Stimulated activated naive CD8-positive, alpha-beta T cell treated with anti-CD3 and anti-CD28 coated beads, Interleukin-15, amount 100 ng/mL, for 72 hours (primary cell): ENCODE data around the gene CENPH.
"Not testable (repeated sequence)": the region's sequence is repeated elsewhere in the genome, so short reads cannot be mapped to it uniquely, and the experiment has no call there.

ENCODE experiments used
- ATAC-seq: fragments of 150-1000 bp; cut with Tn5 transposase; 2 replicates; pipeline ENCODE4 v1.10.0; 2021; ENCODE audit warnings: mild to moderate bottlenecking, moderate library complexity
- DNase-seq, 2 donors: peaks; one replicate each; pipeline ENCODE4 v3.0.0; 2021 to 2022
- H3K27ac Mint-ChIP-seq, 2 donors: one replicate each; pipeline ENCODE4 v1.8.0; 2022; ENCODE audit warnings: mild to moderate bottlenecking in 2 of 2, mixed read lengths in 2 of 2, moderate library complexity in 2 of 2
- H3K27me3 Mint-ChIP-seq: one replicate; pipeline ENCODE4 v1.8.0; 2022; ENCODE audit warnings: mixed read lengths
- H3K4me1 Mint-ChIP-seq: one replicate; pipeline ENCODE4 v1.8.0; 2022; ENCODE audit warnings: mild to moderate bottlenecking, mixed read lengths
- H3K4me3 Mint-ChIP-seq, 2 donors: one replicate each; pipeline ENCODE4 v1.8.0; 2022; ENCODE audit warnings: mild to moderate bottlenecking in 2 of 2, mixed read lengths in 2 of 2, moderate library complexity in 1 of 2
- H3K9me3 Mint-ChIP-seq, 2 donors: one replicate each; pipeline ENCODE4 v1.8.0; 2022; ENCODE audit warnings: mixed read lengths in 2 of 2

Gene CENPH

GRCh38 chr5:69181659-69182293 lies 7.6 kb upstream of the CENPH start:
- not testable (repeated sequence) for ATAC-seq, H3K27me3 Mint-ChIP-seq, H3K27ac Mint-ChIP-seq, H3K9me3 Mint-ChIP-seq, DNase-seq, H3K4me1 Mint-ChIP-seq, H3K4me3 Mint-ChIP-seq

- H3K27me3 Mint-ChIP-seq = no peaks in the 10 kb centered on the region
- H3K27ac Mint-ChIP-seq = no peak overlapping the region
- H3K9me3 Mint-ChIP-seq = no peaks in the 10 kb centered on the region
- H3K4me1 Mint-ChIP-seq = peaks cover 5% of the 10 kb centered on the region
- H3K4me3 Mint-ChIP-seq = no peak overlapping the region
- ATAC-seq (no peak), DNase-seq (no peak)
These were observed 4.8 kb upstream of the CENPH start for GRCh38 chr5:69184621-69185020.

DNA sequence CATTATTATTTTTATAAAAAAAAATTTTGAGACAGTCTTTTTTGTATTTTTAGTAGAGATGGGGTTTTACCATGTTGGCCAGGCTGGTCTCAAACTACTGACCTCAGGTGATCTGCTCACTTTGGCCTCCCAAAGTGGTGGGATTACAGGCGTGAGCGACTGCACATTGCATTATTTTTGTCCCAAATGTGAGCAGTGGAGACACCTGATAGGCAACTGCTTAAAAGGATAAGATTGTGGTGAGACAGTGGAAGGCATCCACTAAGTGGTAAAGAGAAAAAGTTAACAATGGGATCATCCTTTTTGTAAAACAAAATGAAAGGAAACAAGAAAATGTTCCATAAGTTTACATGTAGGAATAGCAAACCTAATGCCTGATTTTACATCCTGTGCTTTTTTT lies 2.0 kb upstream of the CENPH start:
- DNase-seq (no peak), ATAC-seq (no peak)
- no peaks in the 10 kb centered on the region for H3K9me3 Mint-ChIP-seq
- no peak overlapping the region for H3K4me3 Mint-ChIP-seq
- no peak overlapping the region for H3K27ac Mint-ChIP-seq
- H3K27me3 Mint-ChIP-seq = no peaks in the 10 kb centered on the region
- peaks cover 10% of the 10 kb centered on the region for H3K4me1 Mint-ChIP-seq

GRCh38 chr5:69188811-69189161 lies 597 bp upstream of the CENPH start:
- peak overlapping the region; percentile 96 for H3K27ac Mint-ChIP-seq
- DNase-seq (peak in 1 of 2 donors; percentile 12), ATAC-seq (peak; percentile 2)
- H3K4me1 Mint-ChIP-seq = peaks cover 10% of the 10 kb centered on the region
- no peaks in the 10 kb centered on the region for H3K27me3 Mint-ChIP-seq
- peak overlapping the region; percentile 85 to 90 for H3K4me3 Mint-ChIP-seq
- H3K9me3 Mint-ChIP-seq = no peaks in the 10 kb centered on the region

DNA sequence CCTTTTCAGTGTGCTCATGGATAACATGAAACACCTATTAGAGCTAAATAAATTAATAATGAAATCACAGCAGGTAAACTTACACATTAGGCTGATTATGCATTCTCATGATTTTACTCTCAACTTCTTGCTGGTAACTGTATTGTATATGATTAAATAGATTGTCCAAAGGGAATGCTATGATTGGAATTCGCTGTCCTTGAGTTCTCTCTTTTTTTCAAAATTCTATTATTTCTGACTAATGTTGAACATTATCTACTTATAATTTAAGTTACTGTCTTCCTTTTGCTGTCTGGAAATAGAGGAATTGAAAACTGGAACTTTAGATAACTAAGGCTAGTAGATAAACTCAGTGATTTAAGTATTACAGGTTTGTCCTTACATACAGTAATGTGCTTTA lies 13.1 kb downstream of the CENPH start:
- no peaks in the 10 kb centered on the region for H3K9me3 Mint-ChIP-seq
- H3K4me3 Mint-ChIP-seq = no peak overlapping the region
- no peaks in the 10 kb centered on the region for H3K27me3 Mint-ChIP-seq
- DNase-seq = no peak
- ATAC-seq = no peak
- no peak overlapping the region for H3K27ac Mint-ChIP-seq
- no peaks in the 10 kb centered on the region for H3K4me1 Mint-ChIP-seq

GRCh38 chr5:69206528-69207190 lies 17.3 kb downstream of the CENPH start:
- H3K27me3 Mint-ChIP-seq = no peaks in the 10 kb centered on the region
- no peak overlapping the region for H3K4me3 Mint-ChIP-seq
- DNase-seq (no peak), ATAC-seq (no peak)
- H3K4me1 Mint-ChIP-seq = no peaks in the 10 kb centered on the region
- H3K27ac Mint-ChIP-seq = no peak overlapping the region
- no peaks in the 10 kb centered on the region for H3K9me3 Mint-ChIP-seq

DNA sequence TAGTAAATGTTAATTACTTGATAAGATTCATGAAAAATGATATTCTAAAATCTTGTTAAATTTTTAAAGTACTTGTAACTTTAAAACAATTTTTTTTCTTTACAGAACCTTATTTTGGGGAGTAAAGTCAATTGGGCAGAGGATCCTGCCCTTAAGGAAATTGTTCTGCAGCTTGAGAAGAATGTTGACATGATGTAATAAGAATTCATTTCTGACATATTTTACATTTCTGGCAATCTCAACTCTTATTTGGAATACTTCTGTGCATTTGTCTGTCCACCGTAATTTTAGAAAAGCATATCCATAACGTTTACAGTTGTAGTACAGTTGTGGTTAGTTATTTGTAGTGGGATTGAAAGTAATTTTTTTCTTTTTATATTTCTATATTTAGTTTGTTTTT lies 20.2 kb downstream of the CENPH start:
- H3K4me1 Mint-ChIP-seq = no peaks in the 10 kb centered on the region
- H3K27me3 Mint-ChIP-seq = no peaks in the 10 kb centered on the region

GRCh38 chr5:69211200-69211599 lies 21.8 kb downstream of the CENPH start:
- Mint-ChIP-seq H3K27me3 (no peaks in the 10 kb centered on the region), H3K4me1 (no peaks in the 10 kb centered on the region), H3K9me3 (no peaks in the 10 kb centered on the region), H3K4me3 (no peak overlapping the region), H3K27ac (no peak overlapping the region)
- DNase-seq (no peak), ATAC-seq (no peak)

More for the DNA sequence above, 20.2 kb downstream of the CENPH start:
- ATAC-seq (no peak), DNase-seq (no peak)
- Mint-ChIP-seq H3K4me3 (no peak overlapping the region), H3K9me3 (no peaks in the 10 kb centered on the region), H3K27ac (no peak overlapping the region)

DNA sequence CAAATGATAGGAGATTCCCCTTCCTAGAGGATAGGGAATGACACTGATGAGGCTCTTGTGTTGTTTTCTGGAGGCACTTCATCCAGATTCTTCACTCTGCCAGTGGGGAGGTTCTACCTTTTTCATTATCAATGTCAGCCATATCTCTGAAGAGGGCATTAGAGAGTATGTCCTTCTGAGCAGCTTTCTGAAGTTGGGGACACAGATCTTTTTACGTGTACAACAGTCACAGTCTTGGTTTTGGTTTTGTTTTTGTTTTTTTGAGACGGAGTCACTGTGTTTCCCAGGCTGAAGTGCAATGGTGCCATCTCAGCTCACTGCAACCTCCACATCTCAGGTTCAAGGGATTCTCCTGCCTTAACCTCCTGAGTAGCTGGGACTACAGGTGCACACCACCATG lies 22.6 kb downstream of the CENPH start:
- no peaks in the 10 kb centered on the region for H3K9me3 Mint-ChIP-seq
- no peak for ATAC-seq
- no peaks in the 10 kb centered on the region for H3K27me3 Mint-ChIP-seq
- no peak overlapping the region for H3K27ac Mint-ChIP-seq
- H3K4me1 Mint-ChIP-seq = no peaks in the 10 kb centered on the region
- H3K4me3 Mint-ChIP-seq = no peak overlapping the region
- DNase-seq = no peak

DNA sequence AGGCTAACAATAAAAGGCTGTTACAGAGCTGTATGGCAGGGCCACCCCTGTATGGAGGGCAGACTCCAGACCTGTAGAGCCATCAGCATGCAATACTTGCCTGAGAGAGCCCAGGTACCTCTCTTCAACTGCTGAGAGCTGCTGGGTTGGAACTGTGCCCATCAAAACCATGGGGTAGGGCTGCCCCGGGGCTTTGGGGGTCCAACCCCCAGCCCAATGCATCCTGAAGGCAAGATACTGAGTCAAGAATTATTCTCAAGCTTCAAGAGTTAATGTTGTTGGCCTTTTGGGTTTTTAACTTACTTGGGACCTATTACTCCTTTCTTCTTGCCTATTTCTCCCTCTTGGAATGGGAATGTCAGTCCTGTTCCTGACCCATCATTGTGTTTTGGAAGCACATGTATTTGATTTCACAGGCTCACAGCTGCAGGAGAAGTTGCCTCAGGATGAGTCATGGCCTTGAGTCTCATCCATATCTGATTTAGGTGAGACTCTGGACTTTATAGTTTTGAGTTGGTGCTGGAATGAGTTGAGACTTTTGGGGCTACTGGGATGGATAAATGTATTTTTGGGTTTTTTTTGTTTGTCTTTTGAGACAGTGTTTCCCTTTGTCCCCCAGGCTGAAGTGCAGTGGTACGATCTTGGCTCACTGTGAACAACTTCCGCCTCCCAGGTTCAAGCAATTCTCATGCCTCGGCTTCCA lies 24.3 kb downstream of the CENPH start:
- Mint-ChIP-seq H3K4me3 (no peak overlapping the region), H3K27me3 (no peaks in the 10 kb centered on the region)

DNA sequence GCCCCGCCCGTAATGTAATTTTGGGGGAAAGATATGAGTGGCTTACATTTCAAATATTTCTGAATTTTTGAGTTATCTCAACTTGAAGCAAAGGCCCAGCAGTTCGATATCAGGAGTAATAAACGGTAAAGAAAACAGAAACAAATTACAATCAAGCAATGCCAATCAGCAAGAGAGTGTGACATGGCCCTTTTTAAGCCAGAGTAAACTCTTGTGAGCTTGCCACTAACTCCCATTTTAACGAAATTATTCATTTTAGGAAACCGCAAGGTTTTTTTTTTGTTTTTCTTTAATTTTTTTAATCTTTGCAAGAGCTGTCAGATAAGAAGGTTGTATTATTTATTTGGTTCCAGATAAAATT lies 27.7 kb downstream of the CENPH start:
- Mint-ChIP-seq H3K4me1 (peaks cover 20% of the 10 kb centered on the region), H3K27me3 (no peaks in the 10 kb centered on the region), H3K27ac (peak overlapping the region; percentile 33 to 98), H3K4me3 (peak overlapping the region; percentile 95 to 100), H3K9me3 (no peaks in the 10 kb centered on the region)
- no peak for ATAC-seq
- no peak for DNase-seq

More for the DNA sequence above, 24.3 kb downstream of the CENPH start:
- no peak for ATAC-seq
- Mint-ChIP-seq H3K9me3 (no peaks in the 10 kb centered on the region), H3K27ac (no peak overlapping the region), H3K4me1 (peaks cover 6% of the 10 kb centered on the region)
- DNase-seq = no peak

DNA sequence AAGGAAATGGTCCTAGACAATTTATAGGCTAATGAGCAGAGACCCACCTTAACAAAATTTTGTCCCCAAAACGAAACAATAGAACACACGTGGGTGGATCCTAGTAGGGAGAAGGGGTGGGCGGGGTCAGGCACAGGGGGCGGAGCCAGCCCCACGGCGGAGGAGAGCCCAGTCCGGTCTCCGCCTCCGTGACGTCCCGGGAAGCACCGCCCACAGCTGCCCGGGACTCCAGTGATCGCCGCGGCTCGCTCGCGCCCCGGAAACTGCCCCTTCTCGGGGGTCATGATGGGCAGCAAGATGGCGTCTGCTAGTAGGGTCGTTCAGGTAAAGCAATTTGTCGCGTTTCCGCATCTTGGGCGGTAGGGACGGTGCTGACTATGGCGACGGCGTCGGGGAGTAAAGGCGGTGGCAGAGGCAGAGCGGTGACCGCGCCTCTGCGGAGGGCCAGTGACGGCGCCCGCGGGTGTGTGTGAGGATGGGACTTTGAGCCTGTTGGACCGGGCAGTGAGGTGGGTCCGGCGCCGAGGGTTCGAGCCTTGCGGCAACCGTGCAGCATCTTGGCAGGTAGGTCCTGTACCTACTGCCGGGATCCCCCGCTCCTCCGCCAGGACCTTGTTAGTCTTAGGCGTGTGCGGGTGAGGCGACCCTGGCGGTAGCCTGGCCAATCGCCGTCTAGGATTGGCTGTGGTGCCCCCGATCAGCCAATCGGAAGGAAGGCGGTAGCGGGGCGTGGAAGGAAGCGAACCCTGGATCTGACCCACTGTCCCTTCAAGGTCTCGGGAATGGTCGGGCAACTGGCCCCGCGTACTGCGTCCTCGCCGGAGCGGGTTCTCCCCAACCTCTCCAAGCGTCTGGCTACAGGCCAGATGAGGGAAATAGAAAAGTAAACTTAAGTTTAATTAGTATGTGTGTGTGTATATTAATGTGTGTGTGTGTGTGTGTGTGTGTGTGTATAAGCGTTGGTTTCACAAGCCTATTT lies 28.5 kb downstream of the CENPH start:
- DNase-seq (peak; percentile 87 to 89), ATAC-seq (peak; percentile 95)
- Mint-ChIP-seq H3K27me3 (no peaks in the 10 kb centered on the region), H3K4me1 (peaks cover 20% of the 10 kb centered on the region), H3K9me3 (no peaks in the 10 kb centered on the region), H3K4me3 (peak overlapping the region; percentile 95 to 100), H3K27ac (peak overlapping the region; percentile 97 to 98)

DNA sequence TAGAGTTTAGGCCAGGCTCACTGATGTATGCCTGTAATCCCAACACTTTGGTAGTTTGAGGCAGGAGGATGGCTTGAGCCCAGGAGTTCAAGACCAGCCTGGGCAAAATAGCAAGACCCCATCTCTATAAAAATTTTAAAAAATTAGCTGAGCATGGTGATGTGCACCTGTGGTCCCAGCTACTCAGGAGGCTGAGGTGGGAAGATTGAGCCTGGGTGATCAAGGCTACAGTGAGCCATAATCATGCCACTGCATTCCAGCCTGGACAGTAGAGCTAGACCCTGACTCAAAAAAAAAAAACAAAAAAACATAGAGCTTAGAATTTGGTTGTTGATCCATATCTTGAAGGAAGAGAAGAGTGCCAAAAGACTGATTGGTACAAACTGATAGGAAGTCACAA lies 30.6 kb downstream of the CENPH start:
- Mint-ChIP-seq H3K27me3 (no peaks in the 10 kb centered on the region), H3K27ac (no peak overlapping the region), H3K4me3 (no peak overlapping the region), H3K4me1 (peaks cover 20% of the 10 kb centered on the region), H3K9me3 (no peaks in the 10 kb centered on the region)
- DNase-seq (no peak), ATAC-seq (no peak)

GRCh38 chr5:69220371-69220770 lies 31.0 kb downstream of the CENPH start:
- H3K27ac Mint-ChIP-seq = not testable (repeated sequence)

GRCh38 chr5:69220833-69221232 lies 31.4 kb downstream of the CENPH start:
- peaks cover 20% of the 10 kb centered on the region for H3K4me1 Mint-ChIP-seq
- not testable (repeated sequence) for H3K27me3 Mint-ChIP-seq, ATAC-seq, H3K9me3 Mint-ChIP-seq, H3K4me3 Mint-ChIP-seq, H3K27ac Mint-ChIP-seq, DNase-seq

More at GRCh38 chr5:69220371-69220770, 31.0 kb downstream of the CENPH start:
- H3K27me3 Mint-ChIP-seq, DNase-seq, H3K9me3 Mint-ChIP-seq, ATAC-seq, H3K4me3 Mint-ChIP-seq: not testable (repeated sequence)
- peaks cover 20% of the 10 kb centered on the region for H3K4me1 Mint-ChIP-seq
